ENCODE measurements around the gene PLPPR3. TPM values are rescaled to one million over a fixed set of nuclear protein-coding genes. Genes with fewer than 3 reads are reported as not detected.

PLPPR3 gene
- total and polyA plus RNA-seq, 10 of the 15 experiments (the other 5 are each of a cell fraction or from before 2014, with no cell fraction given), result 0.07 TPM; not detected in 9

- Histone ChIP-seq H3K79me2 (ENCODE audit: control insufficient read depth, insufficient read depth, low read length) (no peaks in the 10 kb centered on the region; the same call in 1 of the 2 replicates), H3K4me1 (ENCODE audit: control insufficient read depth, insufficient read depth, low read length) (no peaks in the 10 kb centered on the region), H3K9me3 (replicated peaks; ENCODE audit: control insufficient read depth, insufficient read depth, low read length) (no peaks in the 10 kb centered on the region; the same call in 2 of the 3 replicates), H3K27me3 (replicated peaks in 1 of 2; ENCODE audit: control insufficient read depth in 2 of 2, insufficient read depth in 2 of 2, low read length in 1 of 2) (no peaks in the 10 kb centered on the region), H3K9ac (ENCODE audit: control insufficient read depth, insufficient read depth, low read length) (no peak overlapping the region), H2AFZ (ENCODE audit: control insufficient read depth, low read depth, low read length) (no peak overlapping the region), H3K27ac (ENCODE audit: control insufficient read depth, insufficient read depth) (no peak overlapping the region), H3K36me3 (ENCODE audit: control insufficient read depth in 2 of 2, insufficient read depth in 2 of 2, low read length in 1 of 2) (peaks cover 25 to 30% of the 10 kb centered on the region in 2 experiments; a peak in 3 of 4 replicates), H4K20me1 (ENCODE audit: control insufficient read depth, insufficient read depth) (no peaks in the 10 kb centered on the region; the same call in 1 of the 2 replicates), H3K4me2 (ENCODE audit: control insufficient read depth, insufficient read depth) (no peak overlapping the region), H3K4me3 (no peak overlapping the region)
- DNase-seq (ENCODE audit: low read depth, low spot score) (no peak), ATAC-seq (no peak), FAIRE-seq (no peak)
- RAD21 ChIA-PET (ENCODE audit: unreplicated experiment), result no interaction called here
- in situ Hi-C loops (cut with MboI), result no loop called here
- SMC1A ChIA-PET (ENCODE audit: uncharacterized antibody, unreplicated experiment), result no interaction called here
- CTCF ChIA-PET, result no interaction called here
- WGBS (ENCODE audit: insufficient coverage, insufficient replicate concordance, low lambda C conversion rate, missing lambda C conversion rate), result 99% methylated on average over 46 of the region's 80 CpGs
- intact Hi-C loops (cut with micrococcal nuclease; ENCODE audit: unreplicated experiment), result no loop called here
- BruUV-seq (replicated peaks), result no TSS peak
- POLR2A ChIA-PET, result no interaction called here
- TF ChIP-seq POU2F2 (IDR thresholded peaks at IDR 0.05; ENCODE audit: borderline replicate concordance, low read depth, low read length), result peak; percentile 41; the same call in 1 of the 3 replicates
- TF ChIP-seq POLR2AphosphoS5 (IDR thresholded peaks at IDR 0.05; ENCODE audit: low read length), result peak; percentile 84; the same call in 1 of the 2 replicates
- 0 out of 2 replicates have a peak, but pooled peaks have one; percentile 55 for TF ChIP-seq ZBTB33 (IDR thresholded peaks at IDR 0.05)
- TF ChIP-seq KLF5 (IDR thresholded peaks at IDR 0.05; ENCODE audit: partially characterized antibody), result no peak
- no peak for TF ChIP-seq ZBED1 (IDR thresholded peaks at IDR 0.05; ENCODE audit: borderline replicate concordance)
- TF ChIP-seq FOS (IDR thresholded peaks at IDR 0.05; ENCODE audit: borderline replicate concordance, extremely low read depth, insufficient read length), result no peak
- TF ChIP-seq SMC3 (IDR thresholded peaks at IDR 0.05; ENCODE audit: borderline replicate concordance, low read length), result no peak
- no peak for TF ChIP-seq SREBF1 (IDR thresholded peaks at IDR 0.05; ENCODE audit: low read length)
- TF ChIP-seq BHLHE40 (IDR thresholded peaks at IDR 0.05; ENCODE audit: borderline replicate concordance in 1 of 2, low read depth in 2 of 2, low read length in 1 of 2), result no peak
- TF ChIP-seq POLR2A (IDR thresholded peaks at IDR 0.05; ENCODE audit: low read depth, low read length), result peak; percentile 13; the same call in 1 of the 2 replicates
These were observed 9.6 kb downstream of the PLPPR3 start for GRCh38 chr19:812049-812746.

All from GM12878 (cell line).